ENCODE measurements around the gene ICA1.
"Not testable (repeated sequence)": the region's sequence is repeated elsewhere in the genome, so short reads cannot be mapped to it uniquely, and the experiment has no call there.

Gene ICA1

GRCh38 chr7:8094164-8095140 is 167.5 kb downstream of the ICA1 start:
- DNase-seq (ENCODE audit: low read depth) = no peak

DNA sequence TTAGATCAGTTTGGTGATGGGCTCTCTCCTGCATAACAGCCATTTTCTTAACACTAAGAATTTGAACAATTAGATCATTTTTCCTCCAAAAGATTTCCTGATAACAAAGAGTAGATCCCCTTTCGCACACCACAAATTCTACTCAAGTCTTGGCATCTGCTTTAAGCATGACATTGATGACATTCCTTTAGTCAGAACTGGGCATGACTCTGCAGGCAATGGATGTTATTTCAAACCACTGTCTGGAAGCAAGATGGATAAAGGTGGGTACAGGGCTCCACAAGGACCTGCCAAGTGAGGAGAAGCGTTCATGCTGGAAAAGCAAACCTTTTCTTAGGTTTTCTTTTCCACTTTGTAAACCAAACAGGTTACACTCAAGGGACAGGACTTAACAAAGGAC is 169.8 kb downstream of the ICA1 start:
- DNase-seq (ENCODE audit: low read depth) = no peak

- DNase-seq (ENCODE audit: low read depth) = no peak
Observed at GRCh38 chr7:8089036-8089780, 172.8 kb downstream of the ICA1 start.

DNA sequence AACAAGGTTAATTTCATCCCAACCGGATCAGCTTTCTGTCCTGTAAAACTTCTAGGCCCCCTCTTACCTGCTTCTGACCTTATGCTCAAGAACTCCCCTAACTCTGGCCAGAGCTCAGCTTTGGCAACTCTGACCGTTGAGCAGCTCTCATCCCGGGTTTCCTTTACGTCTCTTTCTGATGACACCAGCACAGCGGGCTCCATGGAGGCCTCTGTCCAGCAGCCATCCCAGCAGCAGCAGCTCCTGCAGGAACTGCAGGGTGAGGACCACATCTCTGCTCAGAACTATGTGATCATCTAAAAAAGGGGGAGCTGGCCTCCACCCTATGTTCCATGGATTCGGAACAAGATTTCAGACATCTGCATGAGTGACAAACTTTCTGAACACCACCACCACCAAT is 175.7 kb downstream of the ICA1 start:
- no peak for DNase-seq (ENCODE audit: low read depth)

- DNase-seq (ENCODE audit: low read depth) = no peak
Observed at GRCh38 chr7:8085420-8085819, 176.5 kb downstream of the ICA1 start.

DNA sequence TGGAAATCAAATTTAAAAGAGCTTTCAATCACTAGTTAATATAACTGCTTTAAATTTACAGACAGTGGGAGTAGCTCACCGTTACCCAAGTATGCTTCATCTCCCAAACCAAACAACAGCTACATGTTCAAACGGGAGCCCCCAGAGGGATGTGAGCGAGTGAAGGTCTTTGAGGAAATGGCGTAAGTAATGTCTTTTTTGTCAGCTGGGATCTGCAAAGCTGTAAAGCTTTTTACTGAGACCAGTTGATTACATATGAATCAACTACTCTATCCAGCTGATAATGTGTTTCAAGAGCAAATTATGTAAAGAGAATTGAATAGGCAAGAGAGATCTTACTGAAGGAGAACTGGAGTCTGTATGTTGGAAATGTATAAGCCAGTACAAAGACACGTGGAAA is 177.1 kb downstream of the ICA1 start:
- DNase-seq (ENCODE audit: low read depth) = no peak

DNA sequence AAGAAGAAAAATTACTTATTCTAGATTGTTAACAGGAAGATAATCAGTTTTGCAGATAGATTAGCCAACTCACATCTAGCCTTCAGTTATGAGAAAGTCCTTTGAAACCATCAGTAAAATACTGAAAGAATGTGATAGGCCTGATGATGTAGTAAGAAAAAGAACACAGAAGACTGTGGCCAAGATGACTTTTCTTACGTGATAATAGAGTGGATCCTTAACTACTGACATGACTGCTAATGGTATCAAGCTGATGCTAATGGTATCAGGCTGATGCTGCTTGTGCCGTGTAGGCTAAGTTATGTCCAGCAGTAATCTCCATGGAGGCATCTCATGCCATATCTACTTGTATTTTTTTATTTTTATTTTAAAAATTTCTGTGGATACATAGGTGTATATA is 179.2 kb downstream of the ICA1 start:
- no peak for DNase-seq (ENCODE audit: low read depth)

GRCh38 chr7:8078418-8078817 is 183.5 kb downstream of the ICA1 start:
- DNase-seq (ENCODE audit: low read depth) = no peak

DNA sequence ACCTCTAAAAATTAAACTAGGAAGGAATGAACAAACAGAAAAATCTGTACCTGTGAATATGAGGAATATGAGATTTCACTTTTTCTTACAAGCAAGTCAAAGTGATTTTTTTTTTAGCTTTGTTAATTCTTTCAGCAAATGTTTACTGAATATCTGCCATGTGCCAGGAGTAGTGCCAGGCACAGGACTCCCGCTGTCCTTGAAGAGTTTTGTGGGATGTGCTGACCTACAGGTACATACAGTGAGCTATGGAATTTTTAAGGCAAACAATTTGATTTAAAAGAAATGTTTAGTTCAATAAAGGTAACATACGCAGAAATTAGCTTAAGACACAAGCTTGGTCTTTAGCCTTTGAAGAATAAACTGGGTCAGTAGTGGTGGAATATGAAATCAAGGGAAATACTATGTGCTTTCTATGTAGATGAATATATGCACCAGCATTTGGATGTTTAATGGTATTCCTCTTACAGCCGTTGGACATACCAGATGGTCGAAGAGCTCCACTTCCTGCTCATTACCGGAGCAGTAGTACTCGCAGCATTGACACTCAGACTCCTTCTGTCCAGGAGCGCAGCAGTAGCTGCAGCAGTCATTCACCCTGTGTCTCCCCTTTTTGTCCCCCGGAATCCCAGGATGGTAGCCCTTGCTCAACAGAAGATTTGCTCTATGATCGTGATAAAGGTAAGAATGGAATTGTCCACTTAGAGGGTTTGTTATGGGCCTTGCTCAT is 191.4 kb downstream of the ICA1 start:
- DNase-seq (ENCODE audit: low read depth) = no peak

- DNase-seq (ENCODE audit: low read depth) = no peak
Observed at GRCh38 chr7:8068892-8069686, 192.9 kb downstream of the ICA1 start.

GRCh38 chr7:8065356-8065813 is 196.6 kb downstream of the ICA1 start:
- no peak for DNase-seq (ENCODE audit: low read depth)

- DNase-seq (ENCODE audit: low read depth) = no peak
Observed at GRCh38 chr7:8064828-8065227, 197.1 kb downstream of the ICA1 start.

GRCh38 chr7:8063706-8064297 is 198.2 kb downstream of the ICA1 start:
- no peak for DNase-seq (ENCODE audit: low read depth)

GRCh38 chr7:8063300-8063699 is 198.7 kb downstream of the ICA1 start:
- DNase-seq (ENCODE audit: low read depth) = not testable (repeated sequence)
